ENCODE measurements around the gene UNC5C. TPM values are rescaled to one million over a fixed set of nuclear protein-coding genes. Genes with fewer than 3 reads are reported as not detected.

UNC5C gene
- total and polyA plus RNA-seq, 2 experiments from 2014 or later, result 3.5 to 16.0 TPM

- TF ChIP-seq EZH2 (IDR thresholded peaks at IDR 0.05; ENCODE audit: borderline replicate concordance), result no peak
- no peak for TF ChIP-seq EZH2phosphoT487 (IDR thresholded peaks at IDR 0.05; ENCODE audit: low read depth, severe bottlenecking, unreplicated experiment)
- no peak for TF ChIP-seq CTCF (IDR thresholded peaks at IDR 0.05; ENCODE audit: poor library complexity)
- no peak for DNase-seq (ENCODE audit: low spot score)
- Histone ChIP-seq H3K27me3 (peaks cover 14% of the 10 kb centered on the region), H3K4me1 (ENCODE audit: insufficient read depth) (peaks cover 5% of the 10 kb centered on the region), H3K9me3 (ENCODE audit: low read depth) (no peaks in the 10 kb centered on the region), H4K20me1 (ENCODE audit: insufficient read depth, poor library complexity, severe bottlenecking) (no peaks in the 10 kb centered on the region), H3K79me2 (peaks cover 39% of the 10 kb centered on the region), H3K4me3 (no peak overlapping the region), H3K27ac (no peak overlapping the region), H3K9me2 (replicated peaks; ENCODE audit: insufficient read depth) (no peaks in the 10 kb centered on the region), H2AFZ (no peak overlapping the region), H3K36me3 (replicated peaks; ENCODE audit: insufficient read depth, low read depth) (no peaks in the 10 kb centered on the region), H3K4me2 (peak overlapping the region; percentile 24)
- WGBS (ENCODE audit: low lambda C conversion rate, missing lambda C conversion rate), result 74% methylated on average over 3 of the region's 3 CpGs
These were observed 7.7 kb downstream of the UNC5C start for GRCh38 chr4:95541094-95541493.

- Histone ChIP-seq H3K79me2 (peaks cover 42% of the 10 kb centered on the region), H4K20me1 (ENCODE audit: insufficient read depth, poor library complexity, severe bottlenecking) (no peaks in the 10 kb centered on the region), H3K27ac (no peak overlapping the region), H3K4me3 (no peak overlapping the region), H3K27me3 (peaks cover 9% of the 10 kb centered on the region), H3K9me3 (ENCODE audit: low read depth) (no peaks in the 10 kb centered on the region), H3K4me1 (ENCODE audit: insufficient read depth) (peaks cover 5% of the 10 kb centered on the region), H3K9me2 (replicated peaks; ENCODE audit: insufficient read depth) (no peaks in the 10 kb centered on the region), H2AFZ (no peak overlapping the region), H3K36me3 (replicated peaks; ENCODE audit: insufficient read depth, low read depth) (no peaks in the 10 kb centered on the region), H3K4me2 (peak overlapping the region; percentile 24)
- no peak for DNase-seq (ENCODE audit: low spot score)
- no peak for TF ChIP-seq EZH2 (IDR thresholded peaks at IDR 0.05; ENCODE audit: borderline replicate concordance)
- 47% methylated on average over 3 of the region's 3 CpGs for WGBS (ENCODE audit: low lambda C conversion rate, missing lambda C conversion rate)
These were observed 8.5 kb downstream of the UNC5C start for GRCh38 chr4:95540227-95540626.

GRCh38 chr4:95539106-95539505 lies 9.7 kb downstream of the UNC5C start:
- Histone ChIP-seq H4K20me1 (ENCODE audit: insufficient read depth, poor library complexity, severe bottlenecking) (no peaks in the 10 kb centered on the region), H3K4me1 (ENCODE audit: insufficient read depth) (peaks cover 5% of the 10 kb centered on the region), H3K9me3 (ENCODE audit: low read depth) (no peaks in the 10 kb centered on the region), H3K4me3 (no peak overlapping the region), H3K27ac (peak overlapping the region; percentile 12), H3K36me3 (replicated peaks; ENCODE audit: insufficient read depth, low read depth) (no peaks in the 10 kb centered on the region), H3K9me2 (replicated peaks; ENCODE audit: insufficient read depth) (no peaks in the 10 kb centered on the region), H2AFZ (no peak overlapping the region), H3K27me3 (peaks cover 4% of the 10 kb centered on the region), H3K4me2 (peak overlapping the region; percentile 59), H3K79me2 (peaks cover 38% of the 10 kb centered on the region)
- WGBS (ENCODE audit: low lambda C conversion rate, missing lambda C conversion rate), result 46% methylated on average over 5 of the region's 5 CpGs
- no peak for DNase-seq (ENCODE audit: low spot score)
- no peak for TF ChIP-seq CTCF (IDR thresholded peaks at IDR 0.05; ENCODE audit: poor library complexity)
- no peak for TF ChIP-seq EZH2 (IDR thresholded peaks at IDR 0.05; ENCODE audit: borderline replicate concordance)
- TF ChIP-seq EZH2phosphoT487 (IDR thresholded peaks at IDR 0.05; ENCODE audit: low read depth, severe bottlenecking, unreplicated experiment), result no peak

GRCh38 chr4:95537863-95538488 lies 10.8 kb downstream of the UNC5C start:
- H3K27me3 ChIP-seq, result no peaks in the 10 kb centered on the region
- WGBS (ENCODE audit: low lambda C conversion rate, missing lambda C conversion rate), result 36% methylated on average over 3 of the region's 3 CpGs
- peak overlapping the region; percentile 47 for H3K27ac ChIP-seq

More at GRCh38 chr4:95537863-95538488, 10.8 kb downstream of the UNC5C start:
- TF ChIP-seq CTCF (IDR thresholded peaks at IDR 0.05; ENCODE audit: poor library complexity) (no peak), EZH2 (IDR thresholded peaks at IDR 0.05; ENCODE audit: borderline replicate concordance) (no peak), EZH2phosphoT487 (IDR thresholded peaks at IDR 0.05; ENCODE audit: low read depth, severe bottlenecking, unreplicated experiment) (no peak)
- DNase-seq (ENCODE audit: low spot score), result no peak
- H3K9me3 ChIP-seq (ENCODE audit: low read depth), result no peaks in the 10 kb centered on the region
- H3K79me2 ChIP-seq, result peaks cover 28% of the 10 kb centered on the region
- H3K4me2 ChIP-seq, result peak overlapping the region; percentile 59
- no peaks in the 10 kb centered on the region for H3K9me2 ChIP-seq (replicated peaks; ENCODE audit: insufficient read depth)
- H2AFZ ChIP-seq, result no peak overlapping the region
- H3K36me3 ChIP-seq (replicated peaks; ENCODE audit: insufficient read depth, low read depth), result no peaks in the 10 kb centered on the region
- H4K20me1 ChIP-seq (ENCODE audit: insufficient read depth, poor library complexity, severe bottlenecking), result no peaks in the 10 kb centered on the region
- peaks cover 5% of the 10 kb centered on the region for H3K4me1 ChIP-seq (ENCODE audit: insufficient read depth)
- no peak overlapping the region for H3K4me3 ChIP-seq

Data from hepatocyte (in vitro differentiated cells).